ENCODE results near the gene STARD13. TPM values are rescaled to one million over a fixed set of nuclear protein-coding genes. Genes with fewer than 3 reads are reported as not detected.

STARD13 gene
- total RNA-seq, 1 experiment from 2014 or later: 2.1 TPM

DNA sequence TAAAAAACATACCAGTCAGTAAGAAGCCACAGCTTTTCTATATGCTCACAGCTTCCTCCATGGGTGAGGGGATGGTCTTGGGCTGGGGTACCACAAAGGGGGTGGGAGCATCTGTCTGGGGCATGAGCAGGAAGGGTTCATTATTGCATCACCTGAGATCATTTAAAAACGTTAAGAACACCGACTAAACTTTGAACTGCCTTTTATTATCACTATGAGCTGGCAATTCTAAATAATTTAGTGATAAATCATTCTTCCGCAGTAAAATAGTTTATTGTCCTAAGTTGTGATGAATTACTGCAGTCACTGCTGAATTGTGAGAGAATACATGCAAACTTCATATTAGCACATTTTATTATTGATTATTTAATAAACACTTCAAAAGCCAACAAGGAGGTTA lies 197.8 kb downstream of the STARD13 start:
- no peak overlapping the region for H4K91ac ChIP-seq (ENCODE audit: insufficient read length, low read depth, low read length)
- H3K79me2 ChIP-seq (ENCODE audit: insufficient read depth, low read length): no peaks in the 10 kb centered on the region
- H3K56ac ChIP-seq (ENCODE audit: insufficient read length, low read depth, low read length): no peak overlapping the region
- no peak overlapping the region for H3K4me2 ChIP-seq (ENCODE audit: insufficient read depth, insufficient read length, low read length)
- H3K79me1 ChIP-seq (ENCODE audit: insufficient read depth, low read depth, low read length, poor library complexity, severe bottlenecking): no peaks in the 10 kb centered on the region
- no CpG with 5 or more reads among the region's 3 CpGs for WGBS (ENCODE audit: extremely low coverage, insufficient read length, low lambda C conversion rate)
- H3K9me3 ChIP-seq (ENCODE audit: control insufficient read depth, low read depth, low read length): no peaks in the 10 kb centered on the region
- H3K27me3 Mint-ChIP-seq (ENCODE audit: low read depth): no peaks in the 10 kb centered on the region; the same call in 1 of the 2 replicates
- no peaks in the 10 kb centered on the region for H3K27me3 ChIP-seq (ENCODE audit: insufficient read depth, low read length)
- no peak for DNase-seq
- no peak overlapping the region for H3K23ac ChIP-seq (ENCODE audit: insufficient read length, low read depth, low read length)
- peaks cover 24 to 27% of the 10 kb centered on the region in 2 experiments for H3K4me1 Mint-ChIP-seq
- H2AFZ ChIP-seq (ENCODE audit: low read length): no peak overlapping the region
- H3T11ph ChIP-seq (ENCODE audit: low read length): no peak overlapping the region
- H3K4me3 Mint-ChIP-seq: no peak overlapping the region
- no peak overlapping the region for H2BK5ac ChIP-seq (ENCODE audit: insufficient read length, low read length)
- H3K36me3 Mint-ChIP-seq (ENCODE audit: insufficient read depth in 1 of 3, low read depth in 3 of 3): no peaks in the 10 kb centered on the region
- H3K4me1 ChIP-seq (ENCODE audit: insufficient read depth, low read length): peaks cover 11% of the 10 kb centered on the region; the same call in 1 of the 2 replicates
- no peaks in the 10 kb centered on the region for H3K9me3 Mint-ChIP-seq
- H2BK15ac ChIP-seq (ENCODE audit: low read depth, low read length): no peak overlapping the region
- H3K27ac ChIP-seq (ENCODE audit: insufficient read length, low read depth, low read length): no peak overlapping the region
- H2AK5ac ChIP-seq (ENCODE audit: insufficient read length, low read length): no peak overlapping the region
- H4K8ac ChIP-seq (replicated peaks; ENCODE audit: insufficient read length, low read depth, low read length): no peak overlapping the region
- H3K18ac ChIP-seq (ENCODE audit: insufficient read length, low read depth, low read length): no peak overlapping the region
- H2BK20ac ChIP-seq (ENCODE audit: low read depth, low read length, poor library complexity, severe bottlenecking): no peak overlapping the region
- H4K20me1 ChIP-seq (ENCODE audit: control insufficient read depth, insufficient read depth, insufficient read length): no peaks in the 10 kb centered on the region
- no peak overlapping the region for H3K9ac ChIP-seq (ENCODE audit: extremely low read depth, insufficient read length, low read length)
- no peak overlapping the region for H3K4ac ChIP-seq (ENCODE audit: low read depth, low read length)
- H3K27ac Mint-ChIP-seq: no peak overlapping the region
- no peak overlapping the region for H4K5ac ChIP-seq (ENCODE audit: insufficient read length, low read depth, low read length)
- no peak for TF ChIP-seq CTCF (conservative IDR thresholded peaks at IDR 0.05)
- no peak overlapping the region for H3K14ac ChIP-seq (ENCODE audit: insufficient read depth, low read length)
- no peak overlapping the region for H2BK120ac ChIP-seq (ENCODE audit: low read depth, low read length, poor library complexity, severe bottlenecking)
- H2BK12ac ChIP-seq (ENCODE audit: insufficient read length, low read depth, low read length): no peak overlapping the region
- no peaks in the 10 kb centered on the region for H3K23me2 ChIP-seq (ENCODE audit: insufficient read length, low read depth, low read length, poor library complexity, severe bottlenecking)

All from H9 (cell line).